ENCODE results near the gene UBE2E2.

Gene UBE2E2

GRCh38 chr3:23459889-23460546 lies 256.9 kb downstream of the UBE2E2 start:
- Histone ChIP-seq H3K36me3 (ENCODE audit: control insufficient read depth, insufficient read depth, low read length) (no peaks in the 10 kb centered on the region), H3K4me3 (ENCODE audit: low read depth, low read length) (no peak overlapping the region), H3K9me3 (ENCODE audit: control insufficient read depth, insufficient read depth, low read length) (no peaks in the 10 kb centered on the region), H3K9ac (ENCODE audit: low read depth, low read length) (no peak overlapping the region), H3K27ac (ENCODE audit: low read depth, low read length) (no peak overlapping the region), H3K27me3 (ENCODE audit: control insufficient read depth, insufficient read depth, low read length) (no peaks in the 10 kb centered on the region), H3K4me1 (ENCODE audit: control insufficient read depth, insufficient read depth, low read length) (peaks cover 24% of the 10 kb centered on the region)

- no peaks in the 10 kb centered on the region for H3K36me3 ChIP-seq (ENCODE audit: control insufficient read depth, insufficient read depth, low read length)
- H3K27me3 ChIP-seq (ENCODE audit: control insufficient read depth, insufficient read depth, low read length), result no peaks in the 10 kb centered on the region
Measured at GRCh38 chr3:23461069-23461468, 257.9 kb downstream of the UBE2E2 start.

GRCh38 chr3:23463791-23464190 lies 260.7 kb downstream of the UBE2E2 start:
- H3K9me3 ChIP-seq (ENCODE audit: control insufficient read depth, insufficient read depth, low read length), result no peaks in the 10 kb centered on the region
- no peak overlapping the region for H3K27ac ChIP-seq (ENCODE audit: low read depth, low read length)
- no peaks in the 10 kb centered on the region for H3K27me3 ChIP-seq (ENCODE audit: control insufficient read depth, insufficient read depth, low read length)

More at GRCh38 chr3:23461069-23461468, 257.9 kb downstream of the UBE2E2 start:
- H3K4me3 ChIP-seq (ENCODE audit: low read depth, low read length), result no peak overlapping the region
- peaks cover 27% of the 10 kb centered on the region for H3K4me1 ChIP-seq (ENCODE audit: control insufficient read depth, insufficient read depth, low read length)
- H3K9ac ChIP-seq (ENCODE audit: low read depth, low read length), result no peak overlapping the region
- no peaks in the 10 kb centered on the region for H3K9me3 ChIP-seq (ENCODE audit: control insufficient read depth, insufficient read depth, low read length)
- H3K27ac ChIP-seq (ENCODE audit: low read depth, low read length), result no peak overlapping the region

GRCh38 chr3:23465569-23465968 lies 262.4 kb downstream of the UBE2E2 start:
- Histone ChIP-seq H3K4me3 (ENCODE audit: low read depth, low read length) (no peak overlapping the region), H3K27me3 (ENCODE audit: control insufficient read depth, insufficient read depth, low read length) (no peaks in the 10 kb centered on the region), H3K9ac (ENCODE audit: low read depth, low read length) (no peak overlapping the region), H3K9me3 (ENCODE audit: control insufficient read depth, insufficient read depth, low read length) (no peaks in the 10 kb centered on the region), H3K4me1 (ENCODE audit: control insufficient read depth, insufficient read depth, low read length) (peaks cover 18% of the 10 kb centered on the region), H3K36me3 (ENCODE audit: control insufficient read depth, insufficient read depth, low read length) (no peaks in the 10 kb centered on the region), H3K27ac (ENCODE audit: low read depth, low read length) (no peak overlapping the region)

More at GRCh38 chr3:23463791-23464190, 260.7 kb downstream of the UBE2E2 start:
- H3K4me1 ChIP-seq (ENCODE audit: control insufficient read depth, insufficient read depth, low read length), result peaks cover 27% of the 10 kb centered on the region
- no peak overlapping the region for H3K4me3 ChIP-seq (ENCODE audit: low read depth, low read length)
- no peaks in the 10 kb centered on the region for H3K36me3 ChIP-seq (ENCODE audit: control insufficient read depth, insufficient read depth, low read length)
- H3K9ac ChIP-seq (ENCODE audit: low read depth, low read length), result no peak overlapping the region

GRCh38 chr3:23468203-23468602 lies 265.1 kb downstream of the UBE2E2 start:
- H3K9ac ChIP-seq (ENCODE audit: low read depth, low read length), result no peak overlapping the region
- H3K27me3 ChIP-seq (ENCODE audit: control insufficient read depth, insufficient read depth, low read length), result no peaks in the 10 kb centered on the region
- H3K27ac ChIP-seq (ENCODE audit: low read depth, low read length), result no peak overlapping the region
- peaks cover 16% of the 10 kb centered on the region for H3K4me1 ChIP-seq (ENCODE audit: control insufficient read depth, insufficient read depth, low read length)
- no peaks in the 10 kb centered on the region for H3K36me3 ChIP-seq (ENCODE audit: control insufficient read depth, insufficient read depth, low read length)
- no peaks in the 10 kb centered on the region for H3K9me3 ChIP-seq (ENCODE audit: control insufficient read depth, insufficient read depth, low read length)
- no peak overlapping the region for H3K4me3 ChIP-seq (ENCODE audit: low read depth, low read length)

- Histone ChIP-seq H3K4me3 (ENCODE audit: low read depth, low read length) (no peak overlapping the region), H3K9ac (ENCODE audit: low read depth, low read length) (no peak overlapping the region), H3K27me3 (ENCODE audit: control insufficient read depth, insufficient read depth, low read length) (no peaks in the 10 kb centered on the region), H3K9me3 (ENCODE audit: control insufficient read depth, insufficient read depth, low read length) (peaks cover 9% of the 10 kb centered on the region), H3K36me3 (ENCODE audit: control insufficient read depth, insufficient read depth, low read length) (no peaks in the 10 kb centered on the region), H3K4me1 (ENCODE audit: control insufficient read depth, insufficient read depth, low read length) (peaks cover 9% of the 10 kb centered on the region), H3K27ac (ENCODE audit: low read depth, low read length) (no peak overlapping the region)
Measured at GRCh38 chr3:23474580-23475357, 271.6 kb downstream of the UBE2E2 start.

GRCh38 chr3:23475446-23475845 lies 272.3 kb downstream of the UBE2E2 start:
- H3K36me3 ChIP-seq (ENCODE audit: control insufficient read depth, insufficient read depth, low read length), result no peaks in the 10 kb centered on the region
- peaks cover 9% of the 10 kb centered on the region for H3K9me3 ChIP-seq (ENCODE audit: control insufficient read depth, insufficient read depth, low read length)
- H3K27me3 ChIP-seq (ENCODE audit: control insufficient read depth, insufficient read depth, low read length), result no peaks in the 10 kb centered on the region
- H3K4me3 ChIP-seq (ENCODE audit: low read depth, low read length), result no peak overlapping the region
- H3K9ac ChIP-seq (ENCODE audit: low read depth, low read length), result no peak overlapping the region
- H3K27ac ChIP-seq (ENCODE audit: low read depth, low read length), result no peak overlapping the region
- peaks cover 13% of the 10 kb centered on the region for H3K4me1 ChIP-seq (ENCODE audit: control insufficient read depth, insufficient read depth, low read length)

- peaks cover 9% of the 10 kb centered on the region for H3K9me3 ChIP-seq (ENCODE audit: control insufficient read depth, insufficient read depth, low read length)
- no peak overlapping the region for H3K4me3 ChIP-seq (ENCODE audit: low read depth, low read length)
- no peak overlapping the region for H3K9ac ChIP-seq (ENCODE audit: low read depth, low read length)
- H3K27ac ChIP-seq (ENCODE audit: low read depth, low read length), result no peak overlapping the region
- H3K4me1 ChIP-seq (ENCODE audit: control insufficient read depth, insufficient read depth, low read length), result peaks cover 32% of the 10 kb centered on the region
- no peaks in the 10 kb centered on the region for H3K27me3 ChIP-seq (ENCODE audit: control insufficient read depth, insufficient read depth, low read length)
- no peaks in the 10 kb centered on the region for H3K36me3 ChIP-seq (ENCODE audit: control insufficient read depth, insufficient read depth, low read length)
Measured at GRCh38 chr3:23479026-23479425, 275.9 kb downstream of the UBE2E2 start.

- H3K27me3 ChIP-seq (ENCODE audit: control insufficient read depth, insufficient read depth, low read length), result no peaks in the 10 kb centered on the region
- peaks cover 32% of the 10 kb centered on the region for H3K4me1 ChIP-seq (ENCODE audit: control insufficient read depth, insufficient read depth, low read length)
- H3K9ac ChIP-seq (ENCODE audit: low read depth, low read length), result no peak overlapping the region
- peaks cover 9% of the 10 kb centered on the region for H3K9me3 ChIP-seq (ENCODE audit: control insufficient read depth, insufficient read depth, low read length)
- no peak overlapping the region for H3K27ac ChIP-seq (ENCODE audit: low read depth, low read length)
- H3K4me3 ChIP-seq (ENCODE audit: low read depth, low read length), result no peak overlapping the region
- H3K36me3 ChIP-seq (ENCODE audit: control insufficient read depth, insufficient read depth, low read length), result no peaks in the 10 kb centered on the region
Measured at GRCh38 chr3:23479615-23480328, 276.6 kb downstream of the UBE2E2 start.

GRCh38 chr3:23480329-23480714 lies 277.2 kb downstream of the UBE2E2 start:
- peaks cover 26% of the 10 kb centered on the region for H3K4me1 ChIP-seq (ENCODE audit: control insufficient read depth, insufficient read depth, low read length)
- H3K9ac ChIP-seq (ENCODE audit: low read depth, low read length), result no peak overlapping the region
- H3K27me3 ChIP-seq (ENCODE audit: control insufficient read depth, insufficient read depth, low read length), result no peaks in the 10 kb centered on the region
- no peak overlapping the region for H3K27ac ChIP-seq (ENCODE audit: low read depth, low read length)
- H3K4me3 ChIP-seq (ENCODE audit: low read depth, low read length), result no peak overlapping the region
- H3K36me3 ChIP-seq (ENCODE audit: control insufficient read depth, insufficient read depth, low read length), result no peaks in the 10 kb centered on the region
- H3K9me3 ChIP-seq (ENCODE audit: control insufficient read depth, insufficient read depth, low read length), result peaks cover 9% of the 10 kb centered on the region

Measured in HUES48 (cell line).